ENCODE results near the gene SEM1. TPM values are rescaled to one million over a fixed set of nuclear protein-coding genes. Genes with fewer than 3 reads are reported as not detected.

The SEM1 gene
- total and polyA plus RNA-seq, 12 donors: 8.9 to 483 (median 52.6) TPM

- H3K4me1 ChIP-seq (replicated peaks in 1 of 2): peaks cover 17 to 27% of the 10 kb centered on the region in 2 donors
- H3K36me3 ChIP-seq (replicated peaks in 1 of 2): no peaks in the 10 kb centered on the region
- intact Hi-C loops (cut with DNase I): no loop called here
- no peak for DNase-seq
- no peaks in the 10 kb centered on the region for H3K27me3 ChIP-seq
- no peak overlapping the region for H3K4me3 ChIP-seq
- H3K9me3 ChIP-seq (replicated peaks in 1 of 3): no peaks in the 10 kb centered on the region
- WGBS, 4 donors: 32 to 52% (median 44%) methylated on average over 3 of the region's 3 CpGs
- no peak overlapping the region for H3K27ac ChIP-seq
- TF ChIP-seq POLR2A (IDR thresholded peaks at IDR 0.05) (no peak), CTCF (IDR thresholded peaks at IDR 0.05) (no peak)
Observed at GRCh38 chr7:96697822-96698221, 11.8 kb downstream of the SEM1 start.

- TF ChIP-seq CTCF (IDR thresholded peaks at IDR 0.05) (no peak), POLR2A (IDR thresholded peaks at IDR 0.05) (no peak)
- H3K9me3 ChIP-seq (replicated peaks in 1 of 3): no peaks in the 10 kb centered on the region
- peaks cover 26 to 44% of the 10 kb centered on the region in 2 donors for H3K4me1 ChIP-seq (replicated peaks in 1 of 2)
- H3K27ac ChIP-seq: no peak overlapping the region
- WGBS, 4 donors: 24 to 56% (median 42%) methylated on average over 1 of the region's 1 CpG
- H3K4me3 ChIP-seq: no peak overlapping the region
- DNase-seq: no peak
- no peaks in the 10 kb centered on the region for H3K36me3 ChIP-seq (replicated peaks in 1 of 2)
- intact Hi-C loops (cut with DNase I): no loop called here
- no peaks in the 10 kb centered on the region for H3K27me3 ChIP-seq
Observed at GRCh38 chr7:96695581-96695980, 14.1 kb downstream of the SEM1 start.

GRCh38 chr7:96694082-96694481 lies 15.6 kb downstream of the SEM1 start:
- Histone ChIP-seq H3K27me3 (no peaks in the 10 kb centered on the region), H3K4me1 (replicated peaks in 1 of 2) (peaks cover 26 to 57% of the 10 kb centered on the region in 2 donors), H3K9me3 (replicated peaks in 1 of 3) (no peaks in the 10 kb centered on the region), H3K27ac (no peak overlapping the region), H3K4me3 (no peak overlapping the region), H3K36me3 (replicated peaks in 1 of 2) (no peaks in the 10 kb centered on the region)
- 92 to 100% (median 94%) methylated on average over 4 of the region's 4 CpGs for WGBS, 4 donors
- no peak for TF ChIP-seq POLR2A (IDR thresholded peaks at IDR 0.05)
- no peak for TF ChIP-seq CTCF (IDR thresholded peaks at IDR 0.05)
- DNase-seq: no peak
- intact Hi-C loops (cut with DNase I): no loop called here

GRCh38 chr7:96691702-96692101 lies 17.9 kb downstream of the SEM1 start:
- no peaks in the 10 kb centered on the region for H3K27me3 ChIP-seq
- no peak overlapping the region for H3K4me3 ChIP-seq
- H3K27ac ChIP-seq: no peak overlapping the region
- DNase-seq: no peak
- H3K36me3 ChIP-seq (replicated peaks in 1 of 2): no peaks in the 10 kb centered on the region
- intact Hi-C loops (cut with DNase I): no loop called here
- 97 to 100% (median 100%) methylated on average over 1 of the region's 1 CpG for WGBS, 4 donors
- TF ChIP-seq CTCF (IDR thresholded peaks at IDR 0.05) (no peak), POLR2A (IDR thresholded peaks at IDR 0.05) (no peak)
- H3K9me3 ChIP-seq (replicated peaks in 1 of 3): no peaks in the 10 kb centered on the region
- peaks cover 14 to 53% of the 10 kb centered on the region in 2 donors for H3K4me1 ChIP-seq (replicated peaks in 1 of 2)

All from adrenal gland (tissue), 12 donors.